OCI-LY3 (cell line): ENCODE measurements around the gene AQP10.

Experiments
- CTCF ChIP-seq: fragments of 200-600, 300-600 bp; sonication (generic); IDR thresholded peaks from 2 replicates; pipeline ENCODE4 v1.5.1; 2014; ENCODE audit warnings: antibody characterized with exemption, low read length, low read depth
- EZH2phosphoT487 ChIP-seq: fragments of 200-600 bp; shearing (Covaris generic); IDR thresholded peaks from 2 replicates; pipeline ENCODE4 v1.6.1; 2018; ENCODE audit warnings: antibody characterized with exemption, mixed run types, low read depth

DNA sequence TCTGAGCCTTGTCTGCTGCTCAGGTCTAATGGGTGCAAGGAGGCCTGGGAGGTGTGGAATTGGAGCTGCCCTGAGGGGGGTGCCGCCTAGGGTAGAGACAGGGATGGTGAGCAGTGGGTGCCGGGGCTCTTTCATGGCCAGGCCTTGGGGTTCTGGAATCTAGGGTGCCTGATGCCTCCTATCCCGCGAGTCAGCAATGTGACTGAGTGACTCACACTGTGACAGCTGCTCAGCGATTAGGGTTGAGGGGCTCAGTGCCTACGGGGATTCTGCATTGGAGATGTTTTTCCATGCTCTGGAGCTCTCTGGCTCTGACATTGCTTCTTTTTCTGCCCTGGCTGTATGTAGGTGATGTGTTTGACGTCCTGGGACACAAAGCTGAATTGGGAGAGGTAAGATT lies 21.2 kb downstream of the AQP10 start:
- no peak for TF ChIP-seq EZH2phosphoT487
- no peak for TF ChIP-seq CTCF
